Immature natural killer cell (primary cell): ENCODE data around the gene PAX1. TPM values are rescaled to one million over a fixed set of nuclear protein-coding genes. Genes with fewer than 3 reads are reported as not detected.

Experiments used
- DNase-seq, 3 donors: peaks; one replicate each; pipeline ENCODE4 v3.0.0; 2022; ENCODE audit warnings: mixed read lengths in 1 of 3
- H3K27ac Mint-ChIP-seq, 6 donors: one replicate each; pipeline ENCODE4 v1.8.0; 2020; ENCODE audit warnings: mixed read lengths in 6 of 6, mild to moderate bottlenecking in 5 of 6, inconsistent platforms in 4 of 6, moderate library complexity in 3 of 6
- H3K27me3 Mint-ChIP-seq, 3 donors: one replicate each; pipeline ENCODE4 v1.8.0; 2020 to 2021; ENCODE audit warnings: low read depth in 3 of 3, mild to moderate bottlenecking in 3 of 3, mixed read lengths in 3 of 3, moderate library complexity in 3 of 3, inconsistent platforms in 1 of 3
- H3K36me3 Mint-ChIP-seq, 3 donors: one replicate each; pipeline ENCODE4 v1.8.0; 2020; ENCODE audit warnings: mixed read lengths in 3 of 3, inconsistent platforms in 2 of 3, mild to moderate bottlenecking in 2 of 3
- H3K4me1 Mint-ChIP-seq, 2 donors: one replicate each; pipeline ENCODE4 v1.8.0; 2020; ENCODE audit warnings: inconsistent platforms in 2 of 2, mild to moderate bottlenecking in 2 of 2, mixed read lengths in 2 of 2, moderate library complexity in 1 of 2
- H3K4me3 Mint-ChIP-seq, 5 donors: one replicate each; pipeline ENCODE4 v1.8.0; 2020; ENCODE audit warnings: mild to moderate bottlenecking in 5 of 5, mixed read lengths in 5 of 5, inconsistent platforms in 3 of 5, moderate library complexity in 3 of 5
- H3K9me3 Mint-ChIP-seq, 6 donors: one replicate each; pipeline ENCODE4 v1.8.0; 2020; ENCODE audit warnings: mild to moderate bottlenecking in 6 of 6, mixed read lengths in 6 of 6, inconsistent platforms in 4 of 6, moderate library complexity in 3 of 6
- polyA plus RNA-seq, 3 donors: library from polyadenylated mRNA; unstranded; fragments of 300-500 nt; fragmentation: Illumina TruSeq; gene quantifications; one replicate each; pipeline ENCODE4 v1.2.3, GENCODE V29; 2021

Gene PAX1
- polyA plus RNA-seq, 3 donors from 2014 or later: not detected

DNA sequence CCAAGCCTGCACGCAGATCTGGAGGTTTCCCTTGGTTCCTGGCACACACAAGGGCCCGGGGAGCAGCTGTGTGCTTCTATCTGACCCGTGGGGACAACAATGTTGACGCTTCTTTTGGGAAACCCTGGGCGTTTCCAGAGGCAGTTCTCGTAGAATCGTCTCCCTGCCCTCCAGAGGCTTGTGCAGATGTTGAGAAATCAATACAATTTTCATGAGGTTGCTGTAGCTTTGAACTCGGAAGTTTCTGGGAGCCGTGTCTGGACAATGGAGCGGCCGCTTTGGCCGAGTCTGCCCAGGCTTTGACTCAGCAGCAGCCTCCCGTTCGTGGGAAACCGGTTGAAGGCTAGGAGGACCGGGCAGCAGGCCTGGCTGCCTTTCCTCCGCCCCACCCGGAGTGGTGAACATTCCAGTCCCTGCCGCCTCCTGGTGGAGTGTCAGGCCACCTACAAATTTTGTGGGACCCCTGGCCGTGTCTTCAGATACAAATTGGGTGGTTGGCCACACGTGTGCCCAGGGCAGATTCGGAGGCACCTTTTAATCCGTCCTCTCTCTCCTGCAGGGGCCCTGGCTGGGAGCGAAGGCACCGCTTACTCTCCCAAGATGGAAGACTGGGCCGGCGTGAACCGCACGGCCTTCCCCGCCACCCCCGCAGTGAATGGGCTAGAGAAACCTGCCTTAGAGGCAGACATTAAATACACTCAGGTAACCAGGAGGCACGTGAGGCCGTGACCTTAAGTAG lies 2.7 kb downstream of the PAX1 start:
- H3K4me3 Mint-ChIP-seq: no peak overlapping the region
- no peaks in the 10 kb centered on the region for H3K36me3 Mint-ChIP-seq
- H3K9me3 Mint-ChIP-seq: peaks cover 0 to 10% (median 3%) of the 10 kb centered on the region in 6 donors
- H3K27me3 Mint-ChIP-seq: peaks cover 10 to 23% (median 15%) of the 10 kb centered on the region in 3 donors
- no peaks in the 10 kb centered on the region for H3K4me1 Mint-ChIP-seq
- no peak overlapping the region for H3K27ac Mint-ChIP-seq
- no peak for DNase-seq

DNA sequence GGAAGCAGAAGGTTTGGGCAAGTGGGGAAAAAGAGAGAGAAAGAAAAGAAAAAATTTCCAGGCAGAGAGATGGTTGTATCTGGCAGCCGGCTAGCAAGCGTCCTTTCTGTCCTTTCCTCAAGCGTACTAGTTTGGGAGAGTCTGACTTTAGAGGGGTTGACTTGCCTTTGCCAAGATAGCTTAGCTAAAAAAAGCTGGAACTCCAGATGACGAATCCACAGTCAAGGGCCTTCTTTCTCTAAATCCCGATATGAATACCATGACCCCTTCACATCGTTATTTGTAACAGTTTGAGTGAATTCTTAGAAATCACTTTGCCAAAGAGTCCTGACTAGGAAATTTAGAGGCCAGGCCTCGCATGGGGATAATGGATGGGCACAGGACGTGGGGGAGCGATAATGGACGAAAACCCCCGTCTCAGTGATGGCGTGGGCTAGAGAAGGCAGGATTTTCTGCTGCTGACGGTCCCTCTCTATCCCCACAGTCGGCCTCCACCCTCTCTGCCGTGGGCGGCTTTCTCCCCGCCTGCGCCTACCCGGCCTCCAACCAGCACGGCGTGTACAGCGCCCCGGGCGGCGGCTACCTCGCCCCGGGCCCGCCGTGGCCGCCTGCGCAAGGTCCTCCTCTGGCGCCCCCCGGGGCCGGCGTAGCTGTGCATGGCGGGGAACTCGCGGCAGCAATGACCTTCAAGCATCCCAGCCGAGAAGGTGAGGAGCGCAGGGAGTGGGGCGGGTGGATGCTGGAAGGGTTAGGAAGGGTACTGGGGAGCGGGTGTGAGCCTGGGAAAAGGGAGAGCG lies 3.5 kb downstream of the PAX1 start:
- H3K4me3 Mint-ChIP-seq: no peak overlapping the region
- H3K27me3 Mint-ChIP-seq: peaks cover 10 to 20% (median 16%) of the 10 kb centered on the region in 3 donors

DNA sequence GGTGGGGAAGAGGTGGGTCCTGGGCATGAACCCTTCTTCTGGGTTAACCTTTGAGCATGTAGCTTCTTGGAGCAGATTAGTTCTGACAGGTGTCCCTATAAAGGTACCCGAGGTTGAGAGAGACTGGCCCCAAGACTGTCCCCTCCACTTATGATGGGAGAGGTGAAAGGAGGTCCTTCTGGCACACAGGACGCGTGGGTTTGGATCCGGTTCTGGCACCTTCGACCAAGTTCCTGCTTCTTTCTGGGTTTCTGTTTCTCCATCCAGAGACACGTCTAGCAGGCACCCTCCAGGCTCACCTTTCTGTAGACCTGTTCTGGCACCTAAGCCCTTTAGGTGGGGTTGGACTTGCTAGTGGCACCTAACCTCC lies 4.1 kb downstream of the PAX1 start:
- Mint-ChIP-seq H3K27me3 (peaks cover 11 to 20% (median 17%) of the 10 kb centered on the region in 3 donors), H3K9me3 (peaks cover 0 to 8% (median 2%) of the 10 kb centered on the region in 6 donors), H3K4me1 (no peaks in the 10 kb centered on the region), H3K27ac (no peak overlapping the region), H3K4me3 (no peak overlapping the region), H3K36me3 (no peaks in the 10 kb centered on the region)
- no peak for DNase-seq

More for the DNA sequence above, 3.5 kb downstream of the PAX1 start:
- DNase-seq: no peak
- H3K9me3 Mint-ChIP-seq: peaks cover 0 to 8% (median 2%) of the 10 kb centered on the region in 6 donors
- no peaks in the 10 kb centered on the region for H3K36me3 Mint-ChIP-seq
- no peaks in the 10 kb centered on the region for H3K4me1 Mint-ChIP-seq
- H3K27ac Mint-ChIP-seq: no peak overlapping the region

DNA sequence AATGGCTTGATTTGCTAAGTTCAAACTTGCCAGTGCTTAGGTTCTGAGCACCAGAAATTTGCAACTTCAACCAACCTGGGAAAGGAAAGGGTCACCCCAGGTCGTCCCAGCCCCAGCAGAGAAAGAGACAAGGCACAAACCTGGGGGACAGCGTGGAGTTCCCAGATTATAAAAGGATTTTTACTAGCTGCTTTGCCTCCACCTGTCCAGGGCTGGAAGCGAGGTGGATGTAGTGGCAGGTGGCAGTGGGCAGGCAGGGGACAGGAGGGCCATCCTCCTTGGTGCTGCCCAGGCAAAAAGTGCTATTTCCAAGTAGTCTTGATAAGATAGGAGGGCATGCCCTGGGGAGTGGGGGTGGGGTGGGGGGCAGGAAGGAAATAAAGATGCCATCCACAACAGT lies 4.9 kb downstream of the PAX1 start:
- Mint-ChIP-seq H3K4me1 (no peaks in the 10 kb centered on the region), H3K9me3 (peaks cover 0 to 5% (median 2%) of the 10 kb centered on the region in 6 donors), H3K27ac (no peak overlapping the region), H3K4me3 (no peak overlapping the region), H3K27me3 (peaks cover 13 to 28% (median 15%) of the 10 kb centered on the region in 3 donors), H3K36me3 (peaks cover 0 to 4% (median 0%) of the 10 kb centered on the region in 3 donors)
- no peak for DNase-seq

DNA sequence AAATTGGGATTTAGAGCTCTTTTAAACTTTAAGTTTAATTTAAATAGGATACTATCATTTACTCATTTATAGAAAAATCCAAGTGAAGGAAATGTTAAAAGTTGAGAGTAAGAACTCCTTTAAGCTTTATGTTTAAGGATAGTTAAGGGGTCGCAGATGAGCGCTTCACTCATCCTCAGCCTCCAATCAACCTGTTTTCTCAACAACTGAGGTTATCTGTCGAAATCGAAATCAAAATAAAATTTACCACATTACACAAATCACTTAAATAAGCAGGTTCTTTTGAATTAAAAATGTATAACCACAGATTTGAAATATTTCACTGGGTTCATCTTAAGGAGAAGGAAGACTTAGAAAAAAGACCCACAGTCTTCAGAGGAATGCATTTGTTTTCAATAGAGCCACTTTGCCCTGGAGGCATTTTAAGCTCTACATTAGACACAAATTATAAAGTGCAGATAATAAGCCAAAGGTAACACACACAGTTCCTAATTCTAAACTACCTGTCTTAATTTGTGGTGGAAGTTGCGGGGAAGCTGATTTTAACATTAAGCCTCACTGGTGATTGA lies 5.5 kb downstream of the PAX1 start:
- Mint-ChIP-seq H3K9me3 (peaks cover 0 to 5% (median 2%) of the 10 kb centered on the region in 6 donors), H3K27ac (no peak overlapping the region), H3K27me3 (peaks cover 13 to 33% (median 20%) of the 10 kb centered on the region in 3 donors), H3K36me3 (peaks cover 0 to 4% (median 0%) of the 10 kb centered on the region in 3 donors), H3K4me3 (no peak overlapping the region), H3K4me1 (no peaks in the 10 kb centered on the region)
- no peak for DNase-seq

DNA sequence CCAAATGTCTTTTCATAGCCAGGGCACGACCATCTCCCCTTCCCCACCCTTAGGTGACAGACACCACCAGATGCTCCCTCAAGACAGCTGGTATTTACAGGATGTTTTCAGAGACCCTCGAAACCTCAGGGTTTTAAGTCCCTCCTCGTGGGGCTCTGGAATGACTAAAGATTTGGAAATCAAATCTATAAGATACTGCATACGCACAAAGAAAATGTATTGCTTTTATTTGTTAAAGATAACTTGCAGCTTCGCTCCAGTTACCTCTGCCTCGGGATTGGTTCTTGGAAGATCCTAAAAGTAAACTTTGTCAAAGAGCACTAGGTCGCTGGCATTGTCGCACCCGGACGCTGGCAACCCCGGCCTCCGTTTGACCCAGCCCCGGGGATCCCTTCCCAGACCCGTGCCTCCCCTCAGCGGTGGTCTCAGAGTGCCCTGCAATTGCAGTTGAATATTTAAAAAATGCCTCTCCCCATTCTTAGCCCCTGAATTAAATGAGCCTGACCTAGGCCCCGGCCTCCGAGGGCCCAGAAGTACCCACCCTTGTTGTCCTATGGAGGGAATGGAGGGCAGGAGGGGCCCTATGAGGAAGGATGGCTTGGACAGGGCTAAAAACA lies 7.1 kb downstream of the PAX1 start:
- Mint-ChIP-seq H3K9me3 (peaks cover 0 to 5% (median under 1%) of the 10 kb centered on the region in 6 donors), H3K4me1 (no peaks in the 10 kb centered on the region), H3K27ac (no peak overlapping the region), H3K4me3 (no peak overlapping the region), H3K36me3 (peaks cover 0 to 4% (median 0%) of the 10 kb centered on the region in 3 donors), H3K27me3 (peaks cover 9 to 26% (median 23%) of the 10 kb centered on the region in 3 donors)
- DNase-seq: no peak

DNA sequence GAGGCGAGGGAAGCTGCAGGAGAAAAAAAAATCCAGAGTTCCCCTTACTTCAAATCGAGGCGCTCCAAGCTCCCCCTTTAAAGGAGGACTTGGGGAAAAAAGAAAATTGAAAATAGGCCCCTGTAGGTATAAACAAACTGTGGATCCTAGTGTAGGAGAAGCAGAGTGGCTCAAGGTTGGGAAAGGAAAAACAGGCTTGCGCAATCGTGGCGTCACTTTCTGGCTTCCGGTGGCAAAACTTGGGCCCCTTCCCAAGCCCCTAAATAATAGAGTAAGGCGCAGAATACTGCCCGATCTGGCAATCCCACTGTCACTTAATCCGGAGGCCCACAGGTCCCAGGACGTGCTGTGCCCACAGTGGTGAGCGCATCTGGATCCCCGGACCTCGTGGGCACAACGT lies 8.0 kb downstream of the PAX1 start:
- Mint-ChIP-seq H3K27me3 (peaks cover 7 to 30% (median 23%) of the 10 kb centered on the region in 3 donors), H3K4me3 (no peak overlapping the region), H3K9me3 (peaks cover 0 to 5% (median 0%) of the 10 kb centered on the region in 6 donors), H3K27ac (no peak overlapping the region), H3K36me3 (peaks cover 0 to 4% (median 0%) of the 10 kb centered on the region in 3 donors), H3K4me1 (no peaks in the 10 kb centered on the region)
- no peak for DNase-seq

DNA sequence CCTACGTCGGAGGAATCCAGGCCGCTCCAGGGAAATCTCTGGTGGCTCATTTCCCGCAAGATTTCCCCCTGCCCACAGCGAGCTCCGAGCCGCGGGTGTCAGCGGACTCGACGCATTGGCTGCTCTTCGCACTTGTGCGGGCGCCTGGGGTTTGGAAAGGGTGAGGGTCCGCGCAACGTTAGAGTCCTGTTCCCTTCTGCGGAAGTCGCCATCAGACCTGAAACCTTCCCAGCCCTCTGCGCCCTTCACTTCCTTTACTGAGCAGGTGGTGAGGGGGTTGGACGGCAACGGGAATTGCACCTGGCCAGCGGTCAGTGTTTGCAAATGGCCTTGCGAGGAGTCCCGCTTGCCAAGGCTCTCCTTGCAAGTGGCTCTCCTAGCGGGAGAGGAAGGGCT lies 8.4 kb downstream of the PAX1 start:
- H3K4me1 Mint-ChIP-seq: no peaks in the 10 kb centered on the region
- no peak for DNase-seq
- H3K27ac Mint-ChIP-seq: no peak overlapping the region
- peaks cover 6 to 30% (median 22%) of the 10 kb centered on the region in 3 donors for H3K27me3 Mint-ChIP-seq
- H3K36me3 Mint-ChIP-seq: peaks cover 0 to 4% (median 0%) of the 10 kb centered on the region in 3 donors
- peaks cover 0 to 5% (median 0%) of the 10 kb centered on the region in 6 donors for H3K9me3 Mint-ChIP-seq
- no peak overlapping the region for H3K4me3 Mint-ChIP-seq

DNA sequence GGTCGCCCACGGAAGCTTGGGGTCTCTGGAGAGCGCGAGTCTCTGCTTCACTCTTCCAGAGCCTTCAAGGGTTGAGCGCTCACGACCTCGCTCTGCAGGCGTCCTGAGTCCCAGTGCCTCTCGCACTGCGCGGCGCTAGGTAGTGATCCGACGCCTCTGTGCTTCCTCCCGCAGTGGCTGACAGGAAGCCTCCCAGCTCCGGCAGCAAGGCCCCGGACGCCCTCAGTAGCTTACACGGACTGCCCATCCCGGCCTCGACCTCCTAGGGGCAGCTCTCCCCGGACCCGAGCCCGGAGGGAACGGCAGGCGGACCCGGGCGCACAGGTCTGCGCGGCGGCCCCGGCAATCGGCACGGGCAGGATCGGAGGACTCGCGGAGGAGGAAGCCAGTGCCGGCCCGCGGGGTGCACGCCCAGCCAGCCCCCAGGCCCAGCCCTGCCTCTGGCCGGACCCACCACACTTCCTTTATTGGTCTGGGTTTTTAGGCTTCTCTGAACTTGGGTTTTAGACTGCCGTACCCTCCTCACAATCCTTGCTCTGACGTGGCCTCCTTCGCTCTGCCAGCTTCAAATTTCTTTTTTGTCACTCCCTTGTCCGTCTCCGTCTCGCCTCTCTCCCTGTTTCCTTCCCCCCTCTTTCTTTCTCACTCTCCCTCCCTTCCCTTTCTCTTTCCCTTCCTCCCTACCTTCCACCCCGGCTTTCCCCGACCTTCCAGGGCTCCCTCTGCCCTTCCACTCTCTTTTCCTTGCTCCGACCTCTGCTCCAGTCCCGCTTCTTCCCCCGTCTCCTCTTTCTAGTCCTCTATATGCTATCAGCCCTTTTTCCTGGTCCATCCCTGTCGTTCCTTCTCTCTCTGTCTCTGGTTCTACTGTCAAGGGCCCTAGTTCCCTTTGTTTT lies 9.1 kb downstream of the PAX1 start:
- Mint-ChIP-seq H3K27me3 (peaks cover 6 to 30% (median 22%) of the 10 kb centered on the region in 3 donors), H3K4me3 (no peak overlapping the region)

DNA sequence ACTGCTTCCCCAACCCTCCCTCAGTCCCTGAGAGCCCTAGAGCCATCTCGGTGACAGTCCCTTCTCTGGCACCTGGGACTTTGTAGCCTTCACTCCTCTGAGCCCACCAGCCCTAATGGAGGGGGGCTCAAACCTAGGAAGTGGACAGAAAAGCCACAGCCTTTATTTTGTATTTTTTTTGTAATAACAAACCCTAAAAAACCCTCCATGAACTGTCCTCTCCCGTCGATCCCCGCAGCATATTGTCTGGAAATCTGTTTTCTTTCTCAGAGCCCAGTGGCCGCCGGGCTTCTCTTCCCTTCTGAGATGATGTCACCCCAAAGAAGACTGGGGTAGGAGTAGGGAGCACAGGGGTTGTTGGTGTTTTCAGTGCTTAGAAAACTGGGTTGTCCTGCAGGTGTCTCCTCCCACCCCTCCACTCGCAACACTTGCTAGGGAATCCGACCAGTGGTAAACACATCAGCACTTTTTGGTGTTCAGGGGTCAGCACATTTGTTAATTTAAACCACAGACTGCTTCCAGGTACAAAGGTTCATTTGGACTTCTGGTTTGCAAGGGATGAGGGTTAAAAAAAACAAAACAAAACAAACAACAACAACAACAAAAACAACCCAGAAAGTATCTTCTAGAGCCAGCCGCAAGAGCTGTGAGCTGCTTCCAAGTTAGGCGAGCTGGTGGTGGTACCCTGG lies 9.9 kb downstream of the PAX1 start:
- H3K4me1 Mint-ChIP-seq: no peaks in the 10 kb centered on the region
- H3K27ac Mint-ChIP-seq: no peak overlapping the region
- no peak overlapping the region for H3K4me3 Mint-ChIP-seq
- H3K36me3 Mint-ChIP-seq: peaks cover 0 to 4% (median 0%) of the 10 kb centered on the region in 3 donors
- peaks cover 6 to 31% (median 20%) of the 10 kb centered on the region in 3 donors for H3K27me3 Mint-ChIP-seq
- DNase-seq: no peak
- peaks cover 0 to 2% (median 0%) of the 10 kb centered on the region in 6 donors for H3K9me3 Mint-ChIP-seq

More for the DNA sequence above, 9.1 kb downstream of the PAX1 start:
- no peak for DNase-seq
- Mint-ChIP-seq H3K4me1 (no peaks in the 10 kb centered on the region), H3K27ac (no peak overlapping the region), H3K36me3 (peaks cover 0 to 4% (median 0%) of the 10 kb centered on the region in 3 donors), H3K9me3 (peaks cover 0 to 2% (median 0%) of the 10 kb centered on the region in 6 donors)

DNA sequence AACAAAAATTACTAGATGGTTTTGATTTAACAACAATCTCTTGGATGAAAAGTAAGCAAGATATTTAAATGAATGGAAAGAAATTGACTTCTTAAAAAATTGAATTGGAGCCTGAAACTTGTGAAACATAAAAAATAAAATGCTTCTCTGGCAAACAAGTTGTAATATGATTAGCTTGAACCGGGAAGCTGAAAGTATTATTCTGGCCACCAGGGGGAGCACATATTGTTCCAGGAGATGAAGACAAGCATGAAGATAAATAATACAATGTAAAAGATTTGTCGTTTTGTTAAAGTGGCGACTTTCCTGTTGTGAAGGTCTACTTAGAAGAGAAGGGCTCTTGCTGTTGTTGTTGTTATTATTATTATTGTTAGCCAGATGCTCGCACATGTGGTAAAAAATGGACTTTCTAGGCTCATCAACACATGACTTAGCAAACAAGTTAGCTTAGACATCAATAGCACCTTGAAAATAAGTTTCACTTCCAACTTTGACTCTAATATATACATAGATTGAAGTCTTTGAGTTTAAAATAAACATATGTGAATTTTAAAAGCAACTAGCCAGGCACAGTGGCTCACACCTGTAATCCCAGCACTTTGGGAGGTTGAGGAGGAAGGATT lies 14.2 kb downstream of the PAX1 start:
- Mint-ChIP-seq H3K4me1 (no peaks in the 10 kb centered on the region), H3K4me3 (no peak overlapping the region), H3K27me3 (peaks cover under 1 to 21% (median 10%) of the 10 kb centered on the region in 3 donors), H3K36me3 (peaks cover 0 to 3% (median 0%) of the 10 kb centered on the region in 3 donors), H3K9me3 (no peaks in the 10 kb centered on the region), H3K27ac (no peak overlapping the region)
- peak in 1 of 3 donors; percentile 12 for DNase-seq

DNA sequence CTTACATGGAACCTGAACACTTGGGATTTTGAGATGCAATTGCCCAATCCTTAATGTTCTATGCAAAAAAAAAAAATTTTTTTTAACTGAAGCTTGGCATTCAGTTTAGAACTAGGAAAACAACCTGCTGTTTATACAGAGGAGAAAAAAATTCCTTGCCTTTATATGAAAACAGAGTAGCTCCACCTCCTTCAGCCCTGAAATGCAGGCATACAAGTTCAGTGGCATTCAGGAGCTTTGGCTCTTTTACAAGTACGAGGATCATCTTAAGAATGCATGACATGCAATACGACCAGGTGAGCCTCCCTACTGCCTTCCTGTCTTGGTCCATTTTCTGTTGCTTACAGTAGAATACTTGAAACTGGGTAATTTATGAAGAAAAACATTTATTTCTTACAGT lies 20.4 kb downstream of the PAX1 start:
- H3K27ac Mint-ChIP-seq: no peak overlapping the region
- peaks cover 0 to 2% (median 0%) of the 10 kb centered on the region in 6 donors for H3K9me3 Mint-ChIP-seq
- H3K36me3 Mint-ChIP-seq: no peaks in the 10 kb centered on the region
- H3K27me3 Mint-ChIP-seq: peaks cover 0 to 1% (median 0%) of the 10 kb centered on the region in 3 donors
- no peak overlapping the region for H3K4me3 Mint-ChIP-seq
- no peak for DNase-seq
- no peaks in the 10 kb centered on the region for H3K4me1 Mint-ChIP-seq
